Measurements from ENCODE around the gene MASTL.

The MASTL gene

DNA sequence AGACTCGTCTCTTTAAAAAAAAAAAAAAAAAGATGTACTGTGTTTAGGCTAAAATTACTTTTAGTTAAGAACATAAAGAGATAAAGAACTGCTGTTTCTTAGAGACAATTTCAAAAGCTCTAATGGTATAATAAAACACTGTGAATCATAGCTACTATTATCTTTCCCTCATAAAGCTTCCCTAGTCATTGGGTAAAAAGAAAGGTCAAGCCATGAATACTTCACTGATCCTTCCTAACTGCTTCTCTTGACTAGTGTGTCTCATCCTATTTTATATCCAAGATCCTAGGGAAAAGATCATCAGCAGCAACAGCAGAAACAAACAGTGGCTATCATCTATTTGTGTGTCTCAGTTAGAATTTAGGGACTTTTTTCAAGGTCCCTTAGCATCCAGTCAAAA lies 11.5 kb upstream of the MASTL start (continued):
- no peak for TF ChIP-seq YY2 (tag by site-specific recombination; IDR thresholded peaks at IDR 0.05)

DNA sequence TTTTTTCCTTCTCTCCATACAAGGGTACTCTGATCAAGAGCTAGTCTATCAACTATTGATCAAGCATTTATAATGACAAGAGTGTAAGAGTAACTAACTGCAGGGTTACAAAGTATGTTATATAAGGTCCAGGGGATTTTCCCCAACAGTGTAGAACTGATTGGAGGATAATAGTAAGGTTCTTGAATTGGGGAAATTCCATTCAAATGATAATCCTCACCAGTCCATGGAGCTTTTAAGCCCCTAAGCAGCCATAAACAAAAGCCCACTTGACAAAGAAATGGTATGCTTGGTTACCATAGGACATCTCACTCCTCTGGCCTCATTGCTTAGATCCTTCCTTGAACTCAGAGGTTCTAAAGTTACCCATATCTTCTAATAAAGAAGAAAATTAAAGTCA lies 9.2 kb upstream of the MASTL start:
- no peaks in the 10 kb centered on the region for H3K4me1 ChIP-seq (ENCODE audit: control insufficient read depth, insufficient read depth, low read length)
- CTCF ChIA-PET, result interaction anchor here (0.8 kb wide), 1 partner anchor 10 kb away, joined by 4 read pairs; the partner anchor contains the start of gene MASTL
- no peak overlapping the region for H3K4me3 ChIP-seq (ENCODE audit: low read depth, low read length)
- peaks cover 73 to 80% of the 10 kb centered on the region in 2 experiments for H3K36me3 ChIP-seq (ENCODE audit: control insufficient read depth in 2 of 2, insufficient read depth in 1 of 2, low read length in 2 of 2)
- H3K9me3 ChIP-seq (ENCODE audit: control insufficient read depth, insufficient read depth, low read depth, low read length), result no peaks in the 10 kb centered on the region
- no peak overlapping the region for H3K27ac ChIP-seq (ENCODE audit: extremely low read depth, low read depth, low read length)
- TF ChIP-seq ZNF274 (IDR thresholded peaks at IDR 0.05; ENCODE audit: low read length) (no peak), ZNF274 (tag by site-specific recombination; IDR thresholded peaks at IDR 0.05; ENCODE audit: borderline replicate concordance) (no peak), ZNF211 (tag by site-specific recombination; IDR thresholded peaks at IDR 0.05; ENCODE audit: low read depth) (no peak), ZNF560 (tag by site-specific recombination; IDR thresholded peaks at IDR 0.05; ENCODE audit: borderline replicate concordance) (no peak)
- POLR2A ChIA-PET, result interaction anchor here (0.6 to 1.2 kb wide), 2 partner anchors 8 to 1387 kb away, joined by 5 to 6 read pairs; partner anchors contain the start of gene YME1L1

DNA sequence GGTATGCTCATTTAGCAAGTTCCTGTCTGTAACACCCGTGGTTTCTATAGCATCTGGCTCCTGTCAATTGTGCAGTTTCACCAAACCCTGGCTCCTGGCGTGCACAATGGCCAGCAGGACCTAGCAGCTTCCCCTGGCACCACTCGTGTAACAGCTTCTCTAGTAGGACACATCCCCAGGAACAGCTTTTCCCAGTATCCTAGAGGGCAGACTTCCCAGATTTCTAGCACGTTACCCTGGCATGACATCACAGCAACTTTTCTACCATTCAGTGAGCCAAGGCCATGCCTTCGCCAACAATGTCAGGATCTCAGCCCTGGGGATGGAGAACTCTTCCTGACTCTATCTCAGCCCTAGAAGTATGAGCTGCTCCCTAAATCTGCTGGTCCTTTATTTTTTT lies 7.5 kb upstream of the MASTL start:
- no peaks in the 10 kb centered on the region for H3K9me3 ChIP-seq (ENCODE audit: control insufficient read depth, insufficient read depth, low read depth, low read length)
- no peak overlapping the region for H3K4me3 ChIP-seq (ENCODE audit: low read depth, low read length)
- peaks cover 6% of the 10 kb centered on the region; the same call in 1 of the 2 replicates for H3K4me1 ChIP-seq (ENCODE audit: control insufficient read depth, insufficient read depth, low read length)
- peaks cover 57 to 66% of the 10 kb centered on the region in 2 experiments for H3K36me3 ChIP-seq (ENCODE audit: control insufficient read depth in 2 of 2, insufficient read depth in 1 of 2, low read length in 2 of 2)
- TF ChIP-seq ZNF155 (tag by site-specific recombination; IDR thresholded peaks at IDR 0.05), result no peak
- TF ChIP-seq ZNF404 (tag by site-specific recombination; IDR thresholded peaks at IDR 0.05), result no peak
- no peak for TF ChIP-seq ZFHX2 (tag by site-specific recombination; conservative IDR thresholded peaks at IDR 0.05)
- TF ChIP-seq, protein P1, sequence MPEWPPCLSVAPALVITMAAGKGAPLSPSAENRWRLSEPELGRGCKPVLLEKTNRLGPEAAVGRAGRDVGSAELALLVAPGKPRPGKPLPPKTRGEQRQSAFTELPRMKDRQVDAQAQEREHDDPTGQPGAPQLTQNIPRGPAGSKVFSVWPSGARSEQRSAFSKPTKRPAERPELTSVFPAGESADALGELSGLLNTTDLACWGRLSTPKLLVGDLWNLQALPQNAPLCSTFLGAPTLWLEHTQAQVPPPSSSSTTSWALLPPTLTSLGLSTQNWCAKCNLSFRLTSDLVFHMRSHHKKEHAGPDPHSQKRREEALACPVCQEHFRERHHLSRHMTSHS (tag by site-specific recombination; IDR thresholded peaks at IDR 0.05), result no peak
- no peak for TF ChIP-seq MEIS1 (CRISPR knock-in tag; IDR thresholded peaks at IDR 0.05; ENCODE audit: borderline replicate concordance)
- no peak for TF ChIP-seq ZIC2 (tag by site-specific recombination; IDR thresholded peaks at IDR 0.05)
- TF ChIP-seq, protein P2, sequence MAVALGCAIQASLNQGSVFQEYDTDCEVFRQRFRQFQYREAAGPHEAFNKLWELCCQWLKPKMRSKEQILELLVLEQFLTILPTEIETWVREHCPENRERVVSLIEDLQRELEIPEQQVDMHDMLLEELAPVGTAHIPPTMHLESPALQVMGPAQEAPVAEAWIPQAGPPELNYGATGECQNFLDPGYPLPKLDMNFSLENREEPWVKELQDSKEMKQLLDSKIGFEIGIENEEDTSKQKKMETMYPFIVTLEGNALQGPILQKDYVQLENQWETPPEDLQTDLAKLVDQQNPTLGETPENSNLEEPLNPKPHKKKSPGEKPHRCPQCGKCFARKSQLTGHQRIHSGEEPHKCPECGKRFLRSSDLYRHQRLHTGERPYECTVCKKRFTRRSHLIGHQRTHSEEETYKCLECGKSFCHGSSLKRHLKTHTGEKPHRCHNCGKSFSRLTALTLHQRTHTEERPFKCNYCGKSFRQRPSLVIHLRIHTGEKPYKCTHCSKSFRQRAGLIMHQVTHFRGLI (tag by site-specific recombination; IDR thresholded peaks at IDR 0.05), result no peak
- TF ChIP-seq ZNF521 (tag by site-specific recombination; IDR thresholded peaks at IDR 0.05), result no peak
- no peak for TF ChIP-seq ZNF140 (tag by site-specific recombination; IDR thresholded peaks at IDR 0.05)
- no peak for TF ChIP-seq ZNF600 (tag by site-specific recombination; IDR thresholded peaks at IDR 0.05)
- H3K27ac ChIP-seq (ENCODE audit: extremely low read depth, low read depth, low read length), result no peak overlapping the region
- CTCF ChIA-PET, result interaction anchor here (0.9 kb wide), 1 partner anchor 28 kb away, joined by 3 read pairs; no protein-coding TSS in a partner anchor
- POLR2A ChIA-PET, result no interaction called here

DNA sequence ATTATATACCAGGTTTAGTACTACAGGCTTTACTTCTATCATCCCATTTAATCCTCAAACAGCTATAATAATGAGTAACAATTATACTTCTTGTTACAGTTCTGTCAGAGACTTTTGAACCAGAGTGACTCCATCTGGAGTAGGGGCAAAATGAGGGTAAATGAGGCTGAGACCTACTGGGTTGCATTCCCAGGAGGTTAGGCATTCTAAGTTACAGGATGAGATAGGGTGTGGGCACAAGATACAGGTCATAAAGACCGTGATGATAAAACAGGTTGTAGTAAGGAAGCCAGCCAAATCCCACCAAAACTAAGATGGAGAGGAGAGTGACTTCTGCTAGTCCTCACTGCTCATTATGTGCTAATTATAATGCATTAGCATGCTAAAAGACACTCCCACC lies 4.9 kb upstream of the MASTL start:
- Histone ChIP-seq H3K4me3 (ENCODE audit: low read depth, low read length) (no peak overlapping the region), H3K9me3 (ENCODE audit: control insufficient read depth, insufficient read depth, low read depth, low read length) (no peaks in the 10 kb centered on the region), H3K4me1 (ENCODE audit: control insufficient read depth, insufficient read depth, low read length) (peaks cover 6% of the 10 kb centered on the region; the same call in 1 of the 2 replicates), H3K36me3 (ENCODE audit: control insufficient read depth in 2 of 2, insufficient read depth in 1 of 2, low read length in 2 of 2) (peaks cover 32 to 43% of the 10 kb centered on the region in 2 experiments), H3K27ac (ENCODE audit: extremely low read depth, low read depth, low read length) (no peak overlapping the region)
- TF ChIP-seq REPIN1 (tag by site-specific recombination; IDR thresholded peaks at IDR 0.05; ENCODE audit: low read depth) (no peak), KLF10 (tag by site-specific recombination; IDR thresholded peaks at IDR 0.05) (no peak), ZNF175 (tag by site-specific recombination; IDR thresholded peaks at IDR 0.05) (no peak), GLIS2 (tag by site-specific recombination; IDR thresholded peaks at IDR 0.05) (no peak), ZNF416 (tag by site-specific recombination; IDR thresholded peaks at IDR 0.05) (no peak), ZNF311 (tag by site-specific recombination; IDR thresholded peaks at IDR 0.05; ENCODE audit: borderline replicate concordance) (no peak), ZBTB48 (tag by site-specific recombination; IDR thresholded peaks at IDR 0.05) (no peak)
- TF ChIP-seq, protein P3, sequence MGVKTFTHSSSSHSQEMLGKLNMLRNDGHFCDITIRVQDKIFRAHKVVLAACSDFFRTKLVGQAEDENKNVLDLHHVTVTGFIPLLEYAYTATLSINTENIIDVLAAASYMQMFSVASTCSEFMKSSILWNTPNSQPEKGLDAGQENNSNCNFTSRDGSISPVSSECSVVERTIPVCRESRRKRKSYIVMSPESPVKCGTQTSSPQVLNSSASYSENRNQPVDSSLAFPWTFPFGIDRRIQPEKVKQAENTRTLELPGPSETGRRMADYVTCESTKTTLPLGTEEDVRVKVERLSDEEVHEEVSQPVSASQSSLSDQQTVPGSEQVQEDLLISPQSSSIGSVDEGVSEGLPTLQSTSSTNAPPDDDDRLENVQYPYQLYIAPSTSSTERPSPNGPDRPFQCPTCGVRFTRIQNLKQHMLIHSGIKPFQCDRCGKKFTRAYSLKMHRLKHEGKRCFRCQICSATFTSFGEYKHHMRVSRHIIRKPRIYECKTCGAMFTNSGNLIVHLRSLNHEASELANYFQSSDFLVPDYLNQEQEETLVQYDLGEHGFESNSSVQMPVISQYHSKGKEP (tag by site-specific recombination; IDR thresholded peaks at IDR 0.05), result no peak
- ChIA-PET CTCF (no interaction called here), POLR2A (no interaction called here)

Measured in HEK293 (cell line).